Stimulated activated CD8-positive, alpha-beta memory T cell treated with anti-CD3 and anti-CD28 coated beads, Interleukin-12 subunit alpha, Interleukin-12 subunit beta, amount 100 ng/mL, for 1 hour (primary cell): Measurements from ENCODE around the gene NEURL4.
A peak's percentile ranks its signal among the peaks of the same experiment; 100 is the strongest.
"Not testable (repeated sequence)": the region's sequence is repeated elsewhere in the genome, so short reads cannot be mapped to it uniquely, and the experiment has no call there.

ENCODE experiments used
- DNase-seq: peaks from one replicate; pipeline ENCODE4 v3.0.0-alpha.2; 2020; ENCODE audit warnings: low read depth

The NEURL4 gene

GRCh38 chr17:7347630-7348477 is 18.7 kb upstream of the NEURL4 start:
- no peak for DNase-seq

- no peak for DNase-seq
Observed at GRCh38 chr17:7346761-7347614, 17.9 kb upstream of the NEURL4 start.

- DNase-seq: no peak
Observed at GRCh38 chr17:7343250-7343649, 14.1 kb upstream of the NEURL4 start.

- no peak for DNase-seq
Observed at GRCh38 chr17:7341842-7342241, 12.7 kb upstream of the NEURL4 start.

GRCh38 chr17:7340179-7340578 is 11.0 kb upstream of the NEURL4 start:
- DNase-seq: no peak

GRCh38 chr17:7337600-7337999 is 8.5 kb upstream of the NEURL4 start:
- not testable (repeated sequence) for DNase-seq

GRCh38 chr17:7336240-7337175 is 7.4 kb upstream of the NEURL4 start, which contains the start of gene ACAP1:
ACAP1 (plus strand) TSS chr17:7336529; CDS start chr17:7336735, 206 bp downstream.
- DNase-seq: peak; percentile 80

- not testable (repeated sequence) for DNase-seq
Observed at GRCh38 chr17:7335765-7336164, 6.6 kb upstream of the NEURL4 start.

GRCh38 chr17:7334938-7335538 is 5.9 kb upstream of the NEURL4 start:
- DNase-seq: no peak

GRCh38 chr17:7332600-7333069 is 3.5 kb upstream of the NEURL4 start:
- not testable (repeated sequence) for DNase-seq

- no peak for DNase-seq
Observed at GRCh38 chr17:7332111-7332510, 3.0 kb upstream of the NEURL4 start.

- DNase-seq: no peak
Observed at GRCh38 chr17:7330638-7331015, 1.5 kb upstream of the NEURL4 start.

- DNase-seq: no peak
Observed at GRCh38 chr17:7329997-7330637, 982 bp upstream of the NEURL4 start.

- peak; percentile 93 for DNase-seq
Observed at GRCh38 chr17:7329374-7329996, 350 bp upstream of the NEURL4 start.

GRCh38 chr17:7328009-7328408 is 1.1 kb downstream of the NEURL4 start:
- DNase-seq: no peak

- no peak for DNase-seq
Observed at GRCh38 chr17:7327501-7327900, 1.6 kb downstream of the NEURL4 start.

- DNase-seq: no peak
Observed at GRCh38 chr17:7327056-7327455, 2.1 kb downstream of the NEURL4 start.

- no peak for DNase-seq
Observed at GRCh38 chr17:7326186-7326585, 2.9 kb downstream of the NEURL4 start.

GRCh38 chr17:7325031-7325528 is 4.1 kb downstream of the NEURL4 start:
- no peak for DNase-seq

- no peak for DNase-seq
Observed at GRCh38 chr17:7324438-7324779, 4.7 kb downstream of the NEURL4 start.
